T-helper 22 cell (primary cell): Measurements from ENCODE around the gene MGRN1.
A peak's percentile ranks its signal among the peaks of the same experiment; 100 is the strongest.

Source experiments
- DNase-seq: peaks from one replicate; pipeline ENCODE4 v3.0.0-alpha.2; 2020; ENCODE audit warnings: low read depth

The MGRN1 gene

GRCh38 chr16:4624015-4624826 lies at the start of gene MGRN1:
Gene MGRN1, plus strand, starts transcription at chr16:4624826. Its CDS starts 135 bp downstream, at chr16:4624961.
- peak; percentile 86 for DNase-seq

DNA sequence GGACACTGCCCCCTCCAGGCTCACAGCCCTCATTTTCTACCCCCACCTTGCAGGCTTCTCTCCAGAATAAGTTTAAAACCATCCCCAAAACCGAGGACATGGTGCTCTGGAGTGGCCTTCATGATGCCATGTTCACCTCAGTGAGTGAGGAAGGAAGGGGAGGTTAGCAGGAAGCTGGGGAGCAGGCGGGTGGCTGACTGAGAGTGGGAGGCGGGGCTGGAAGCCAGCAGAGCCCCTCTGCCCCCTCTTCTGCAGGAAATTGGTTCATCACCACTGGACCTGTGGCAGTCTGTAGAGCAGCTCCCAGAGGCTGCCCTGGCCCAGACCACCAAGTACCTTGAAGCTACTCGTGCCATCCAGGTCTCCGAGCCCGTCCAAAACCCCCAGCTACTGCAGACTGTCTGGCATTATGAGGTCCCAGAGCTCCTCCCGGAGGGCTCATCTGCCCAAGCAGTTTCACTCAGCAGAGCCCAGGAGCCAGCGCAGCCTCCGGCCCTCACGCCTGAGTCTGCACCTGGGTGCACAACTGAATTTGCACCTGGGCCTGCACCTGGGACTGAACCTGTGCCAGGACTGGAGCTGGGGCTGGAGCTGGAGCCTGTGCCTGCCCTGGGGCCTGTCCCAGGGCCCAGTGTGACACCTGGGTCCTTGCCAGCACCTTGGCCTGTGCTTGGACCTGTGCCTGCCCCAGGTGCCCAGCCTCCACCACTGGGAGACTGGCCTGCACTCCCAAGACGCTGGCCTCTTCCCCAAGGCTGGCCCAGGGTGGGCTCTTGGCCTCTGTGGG lies 49.5 kb upstream of the MGRN1 start:
- no peak for DNase-seq

- DNase-seq = no peak
Measured at GRCh38 chr16:4576008-4576407, 48.6 kb upstream of the MGRN1 start.

DNA sequence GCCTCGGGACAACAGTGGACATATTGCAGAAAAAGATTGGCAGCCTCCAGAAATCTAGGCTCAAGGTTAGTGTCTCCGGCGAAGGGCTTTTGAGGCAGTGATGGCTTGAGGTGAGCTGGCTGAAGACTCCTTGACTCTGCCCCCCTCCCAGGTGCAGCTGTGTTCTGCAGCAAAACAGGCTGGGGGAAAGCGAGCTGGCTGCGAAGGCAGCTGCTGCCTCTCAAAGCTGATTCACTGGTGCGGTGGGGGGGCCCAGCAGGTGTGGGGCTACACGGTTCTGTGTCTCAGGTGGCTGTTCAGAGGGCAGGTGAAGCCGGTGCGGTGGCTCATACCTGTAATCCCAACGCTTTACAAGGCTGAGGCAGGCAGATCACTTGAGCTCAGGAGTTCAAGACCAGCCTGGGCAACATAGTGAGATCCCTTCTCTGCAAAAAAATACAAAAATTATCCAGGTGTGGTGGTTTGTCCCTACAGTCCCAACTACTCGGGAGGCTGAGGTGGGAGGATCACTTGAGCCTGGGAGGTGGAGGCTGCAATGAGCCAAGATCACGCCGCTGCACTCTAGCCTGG lies 45.6 kb upstream of the MGRN1 start:
- DNase-seq = no peak

DNA sequence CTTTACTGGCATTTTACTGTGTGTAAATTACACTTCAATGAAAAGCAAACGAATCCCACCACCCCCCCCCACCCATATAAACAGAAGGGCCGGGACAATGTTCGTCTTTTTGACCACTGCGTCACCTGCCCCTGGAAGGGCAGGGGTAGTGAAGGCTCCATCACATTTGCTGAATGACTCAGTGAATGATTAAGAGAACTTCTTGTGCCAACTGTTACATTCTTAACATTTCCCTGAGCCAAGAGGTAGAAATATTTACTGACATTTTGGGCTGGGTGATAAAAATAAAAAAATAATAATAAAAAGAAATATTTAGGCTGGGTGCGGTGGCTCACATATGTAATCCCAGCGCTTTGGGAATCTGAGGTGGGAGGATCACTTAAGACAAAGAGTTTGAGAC lies 44.4 kb upstream of the MGRN1 start:
- no peak for DNase-seq

- no peak for DNase-seq
Measured at GRCh38 chr16:4583906-4584305, 40.7 kb upstream of the MGRN1 start.

- DNase-seq = no peak
Measured at GRCh38 chr16:4586291-4586690, 38.3 kb upstream of the MGRN1 start.

DNA sequence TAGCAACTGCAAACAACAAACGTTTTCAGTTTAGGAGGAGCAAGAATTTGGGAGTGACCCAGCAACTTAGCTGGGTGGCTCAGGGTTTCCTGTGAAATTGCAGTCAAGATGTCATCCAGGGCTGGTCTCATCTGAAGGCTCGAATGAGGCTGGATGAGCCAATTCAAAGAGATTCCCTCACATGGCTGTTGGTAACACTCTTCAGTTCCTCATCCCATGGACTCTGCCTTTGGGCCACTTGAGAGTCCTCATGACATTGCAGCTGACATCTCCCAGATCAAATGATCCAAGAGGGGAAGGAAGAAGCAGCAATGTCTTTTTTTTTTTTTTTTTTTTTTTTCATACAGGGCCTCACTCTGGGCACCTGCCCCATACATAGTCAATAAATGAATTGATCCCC lies 36.2 kb upstream of the MGRN1 start:
- DNase-seq = no peak

DNA sequence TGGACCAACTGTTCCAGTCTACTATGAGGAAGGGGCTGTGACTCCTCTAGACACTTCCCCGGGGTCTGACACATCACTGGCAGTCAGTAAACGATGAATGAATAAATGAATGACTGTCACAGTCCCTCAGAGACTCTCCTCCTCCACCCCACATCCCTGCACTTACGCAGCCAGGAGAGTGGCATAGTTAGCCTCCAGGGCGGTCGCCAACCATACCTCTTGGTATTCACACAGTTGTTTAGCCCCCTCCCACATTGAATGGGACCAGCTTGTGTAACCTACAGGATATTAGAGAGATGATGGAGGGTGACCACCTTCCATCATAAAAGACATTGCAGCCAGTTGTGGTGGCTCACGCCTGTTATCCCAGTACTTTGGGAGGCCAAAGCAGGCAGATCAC lies 35.7 kb upstream of the MGRN1 start:
- DNase-seq = no peak

DNA sequence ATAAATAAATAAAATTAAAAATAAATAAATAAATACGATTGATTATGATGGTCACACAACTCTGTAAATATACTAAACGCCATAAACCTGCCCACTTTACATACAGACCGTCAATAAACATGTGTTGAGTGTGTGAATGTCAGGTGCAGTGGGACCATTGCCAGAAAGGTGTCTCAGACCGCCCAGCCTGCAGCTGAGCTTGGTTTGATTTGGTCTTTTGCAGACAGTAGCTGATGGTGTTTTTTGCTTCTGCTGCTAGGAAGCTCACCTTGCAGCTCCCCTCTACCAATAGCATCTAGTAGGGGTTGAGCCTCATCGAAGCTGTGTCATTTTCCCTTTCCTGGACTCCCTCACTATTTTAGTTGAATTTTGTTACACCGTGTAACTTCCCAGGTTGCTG lies 33.4 kb upstream of the MGRN1 start:
- no peak for DNase-seq

- no peak for DNase-seq
Measured at GRCh38 chr16:4591706-4592470, 32.7 kb upstream of the MGRN1 start.

- no peak for DNase-seq
Measured at GRCh38 chr16:4593086-4593485, 31.5 kb upstream of the MGRN1 start.

DNA sequence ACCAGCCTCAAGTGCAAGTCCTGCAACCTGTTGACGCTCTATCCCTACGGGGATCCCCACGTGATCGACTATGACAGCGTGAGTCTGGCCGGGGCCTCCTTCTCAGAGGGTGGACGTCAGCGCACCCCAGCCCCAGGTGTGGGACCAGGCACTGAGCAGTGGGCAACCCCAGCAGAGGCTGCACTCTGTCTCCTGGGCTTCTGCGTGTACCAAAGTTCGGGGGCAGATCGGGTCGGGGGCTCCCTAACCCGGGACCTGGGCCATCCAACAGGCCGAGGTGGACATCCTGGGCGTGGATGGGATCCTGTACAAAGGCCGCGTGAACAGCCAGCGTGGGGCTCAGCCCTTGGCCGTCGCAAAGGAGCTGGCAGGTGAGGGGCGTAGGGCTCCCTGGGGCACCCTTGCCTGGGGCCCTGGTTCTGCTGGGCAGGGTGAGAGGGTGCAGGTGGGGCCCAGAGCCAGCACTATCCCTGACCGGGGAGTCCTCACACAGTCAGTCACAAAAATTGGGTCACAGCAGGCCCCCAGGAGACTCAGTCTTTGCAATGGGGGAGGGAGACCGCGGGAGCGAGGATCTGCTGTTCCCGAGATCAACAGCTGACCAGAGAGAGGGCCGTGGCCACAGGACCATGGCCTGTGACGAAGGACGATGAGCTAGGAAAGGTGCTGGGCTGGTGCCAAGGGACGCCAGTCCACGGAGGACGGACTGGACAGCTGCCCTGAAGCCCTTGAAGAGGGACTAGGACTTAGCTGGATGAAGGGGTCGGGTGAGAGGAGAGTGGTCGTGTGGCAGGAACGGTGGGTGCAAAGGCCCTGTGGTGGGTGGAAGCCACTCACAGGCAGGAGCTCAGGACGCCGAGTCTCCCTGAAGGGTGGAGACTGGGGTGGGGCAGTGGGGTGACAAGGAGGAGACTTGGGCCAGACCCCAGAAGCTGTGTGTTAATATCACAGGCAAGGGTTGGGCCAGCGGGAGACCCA lies 29.9 kb upstream of the MGRN1 start:
- no peak for DNase-seq

GRCh38 chr16:4597174-4597573 lies 27.5 kb upstream of the MGRN1 start:
- DNase-seq = no peak

GRCh38 chr16:4599037-4599436 lies 25.6 kb upstream of the MGRN1 start:
- DNase-seq = no peak

DNA sequence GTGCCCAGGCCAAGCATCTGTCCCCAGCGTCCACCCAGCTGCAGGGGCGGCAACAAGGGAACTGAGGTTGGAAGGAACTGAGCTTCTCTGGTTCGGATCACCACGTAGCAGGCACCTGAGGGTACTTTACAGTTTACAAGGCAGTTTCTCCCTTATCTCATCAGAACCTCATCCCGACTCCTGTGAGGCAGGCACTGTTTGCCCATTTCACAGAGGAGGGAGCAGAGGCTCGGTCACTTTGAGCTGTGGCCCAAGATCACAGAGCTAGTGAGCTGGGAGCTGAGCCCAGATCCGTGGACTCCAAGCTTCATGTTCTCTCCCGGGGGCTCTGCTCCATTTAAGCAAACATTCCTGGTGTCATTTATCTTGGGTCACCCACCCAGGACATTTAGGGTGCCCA lies 25.1 kb upstream of the MGRN1 start:
- no peak for DNase-seq

DNA sequence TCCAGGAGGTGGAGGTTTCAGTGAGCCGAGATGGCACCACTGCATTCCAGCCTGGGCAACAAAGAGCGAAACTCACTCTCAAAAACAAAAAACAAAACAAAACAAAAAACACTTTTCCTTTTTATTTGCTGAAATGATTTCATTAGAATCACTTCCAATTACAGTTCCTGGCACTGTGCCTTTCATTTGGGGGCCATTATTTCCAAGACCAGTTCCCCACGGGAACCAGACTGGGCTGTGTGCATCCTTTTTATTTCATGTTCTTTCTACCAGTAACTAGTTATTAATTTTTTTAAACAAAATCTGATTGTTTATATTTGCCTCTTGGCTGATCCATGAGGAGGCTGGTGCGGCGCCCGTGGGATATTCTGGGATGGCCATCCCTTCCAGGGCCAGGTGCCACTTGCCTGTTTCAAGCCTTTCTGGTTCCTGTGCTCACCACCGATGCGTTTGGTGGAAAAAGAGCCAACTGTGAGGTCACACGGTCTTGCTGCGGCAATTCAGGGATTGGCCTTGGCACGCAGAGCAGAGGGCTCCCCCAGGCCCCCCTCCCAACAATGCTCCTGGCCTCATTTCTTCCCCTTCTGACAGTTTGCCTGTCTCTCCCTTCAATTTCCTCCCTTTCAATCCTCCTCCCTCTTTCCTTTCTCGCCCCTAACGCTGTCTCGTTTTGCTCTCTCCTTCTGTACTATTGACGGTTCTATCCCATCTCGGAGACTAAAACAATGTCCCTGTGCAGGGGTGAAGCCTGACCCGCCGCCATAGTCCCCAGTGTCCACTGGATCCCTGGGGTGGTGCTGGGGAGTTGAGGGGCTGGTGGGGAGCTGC lies 23.4 kb upstream of the MGRN1 start:
- no peak for DNase-seq

DNA sequence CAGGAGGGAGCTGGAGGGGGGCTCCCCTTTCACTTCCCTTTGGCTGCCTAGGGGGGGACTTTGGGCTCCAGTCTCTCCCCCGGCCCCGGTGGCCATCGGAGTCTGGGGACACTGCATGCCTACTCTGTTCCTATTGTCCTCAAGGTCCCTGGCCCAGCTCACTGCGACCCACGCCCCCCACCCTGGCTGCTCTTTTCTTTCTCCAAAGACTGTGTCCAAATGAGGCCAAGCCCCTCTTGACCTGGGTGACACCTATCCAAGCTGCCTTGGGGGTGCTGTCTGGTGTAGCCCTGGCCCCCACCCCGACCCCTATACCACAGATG lies 22.8 kb upstream of the MGRN1 start:
- no peak for DNase-seq

DNA sequence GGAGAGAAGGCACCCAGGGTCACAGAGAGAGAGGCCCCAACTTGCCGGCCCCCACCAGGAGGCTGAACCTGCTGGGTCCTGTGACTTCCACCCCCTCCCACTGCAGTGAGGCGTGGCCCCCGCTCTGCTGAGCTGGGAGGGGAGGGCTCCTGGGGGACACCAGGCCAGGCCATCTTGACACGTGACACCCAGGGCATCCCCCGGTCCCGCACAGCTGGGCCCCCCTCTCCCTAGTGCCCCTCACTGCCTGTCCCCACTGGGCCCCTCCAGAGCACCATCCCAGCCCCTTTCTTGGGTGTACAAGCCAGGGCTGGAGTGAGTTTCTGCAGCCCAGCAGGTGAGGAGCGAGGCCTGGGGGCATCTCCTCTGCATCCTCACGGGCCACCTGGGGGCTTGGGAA lies 22.3 kb upstream of the MGRN1 start:
- no peak for DNase-seq

GRCh38 chr16:4603624-4604170 lies 20.9 kb upstream of the MGRN1 start:
- no peak for DNase-seq
